Middle frontal gyrus (tissue), 1 donor: ENCODE results near the gene CEP170B.
"Not testable (repeated sequence)": the region's sequence is repeated elsewhere in the genome, so short reads cannot be mapped to it uniquely, and the experiment has no call there.

Experiments
- DNase-seq: peaks from one replicate; pipeline ENCODE4 v3.0.0-alpha.2; 2015; ENCODE audit warnings: low spot score; ENCODE audit errors: extremely low spot score

Gene CEP170B

DNA sequence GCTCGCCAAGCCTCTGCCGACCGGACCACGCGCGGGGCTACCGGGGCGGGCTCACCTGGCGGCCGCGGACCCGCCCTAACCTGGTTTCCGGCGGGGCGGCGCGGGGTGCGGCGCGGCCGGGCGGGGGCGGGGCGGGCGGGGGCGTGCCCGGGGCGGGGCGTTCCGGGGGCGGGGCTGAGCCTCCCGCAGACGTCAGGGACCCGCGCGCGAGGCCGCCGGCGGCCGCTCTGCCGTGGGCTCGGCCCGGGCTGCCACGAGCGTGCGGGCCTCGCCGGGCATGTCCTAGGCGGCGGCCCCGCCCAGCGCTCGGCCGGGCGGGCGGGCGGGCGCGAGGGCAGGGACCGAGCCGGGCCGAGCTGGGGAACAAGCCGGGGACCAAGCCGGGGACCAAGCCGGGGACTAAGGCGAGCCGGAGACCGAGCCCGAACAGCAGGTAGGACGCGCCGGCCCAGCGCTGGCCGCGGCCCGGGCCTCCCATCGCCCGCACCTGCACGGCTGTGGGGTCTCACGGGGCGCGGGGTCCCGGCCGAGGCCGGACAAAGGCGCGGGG is at the start of gene CEP170B:
CEP170B (plus strand) TSS at position 188 of the 550 bp plus-strand sequence. CDS start 3,183 bp downstream, outside the sequence.
- DNase-seq = no peak

DNA sequence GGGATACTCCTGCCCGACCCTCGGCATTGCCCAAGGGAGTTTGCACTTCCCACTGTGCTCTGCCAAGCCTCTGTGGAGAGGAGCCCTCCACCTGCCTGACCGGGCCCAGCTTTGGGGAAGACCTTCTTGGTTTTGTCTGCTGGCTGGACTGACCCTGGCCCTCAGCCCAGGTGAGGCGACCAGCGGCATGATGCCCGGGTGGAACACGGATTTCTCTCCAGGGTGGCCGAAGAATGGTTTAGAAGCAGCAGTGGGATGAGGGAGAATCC is 48.5 kb upstream of the CEP170B start:
- DNase-seq = no peak

DNA sequence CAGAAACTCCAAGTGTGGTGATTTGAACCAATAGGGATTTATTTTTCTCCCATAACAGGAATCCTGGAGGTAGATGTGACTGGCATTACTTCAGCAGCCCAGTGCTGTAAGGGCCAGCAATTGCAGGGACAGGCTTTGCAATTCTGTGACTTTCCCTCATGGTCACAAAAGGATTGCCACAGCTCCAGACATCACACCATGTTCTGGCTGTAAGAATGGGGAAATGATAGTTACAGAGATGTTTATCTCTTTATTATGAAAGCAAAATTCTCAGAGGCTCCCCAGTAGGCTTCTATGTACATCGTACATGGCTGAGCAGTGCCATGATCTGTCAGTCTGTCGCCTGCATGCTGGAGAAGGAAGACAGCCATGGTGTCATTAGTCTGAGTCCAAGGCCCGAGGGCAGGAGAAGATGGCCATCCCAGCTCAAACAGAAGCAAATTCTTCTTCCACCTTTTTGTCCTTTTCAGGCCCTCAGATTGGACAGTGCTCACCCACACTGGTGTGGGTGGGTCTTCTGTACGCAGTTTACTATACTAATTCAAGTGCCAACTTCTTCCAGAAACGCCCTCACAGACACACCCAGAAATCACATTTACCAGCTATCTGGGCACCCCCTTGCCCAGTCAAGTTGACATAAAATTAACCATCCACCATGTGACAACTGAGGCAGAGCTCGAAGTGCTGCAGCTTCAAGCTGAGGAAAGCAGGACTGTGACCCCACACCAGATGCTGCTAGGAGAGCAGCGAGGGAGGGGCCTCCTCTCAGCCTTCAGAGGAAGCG is 46.9 kb upstream of the CEP170B start:
- DNase-seq = no peak

DNA sequence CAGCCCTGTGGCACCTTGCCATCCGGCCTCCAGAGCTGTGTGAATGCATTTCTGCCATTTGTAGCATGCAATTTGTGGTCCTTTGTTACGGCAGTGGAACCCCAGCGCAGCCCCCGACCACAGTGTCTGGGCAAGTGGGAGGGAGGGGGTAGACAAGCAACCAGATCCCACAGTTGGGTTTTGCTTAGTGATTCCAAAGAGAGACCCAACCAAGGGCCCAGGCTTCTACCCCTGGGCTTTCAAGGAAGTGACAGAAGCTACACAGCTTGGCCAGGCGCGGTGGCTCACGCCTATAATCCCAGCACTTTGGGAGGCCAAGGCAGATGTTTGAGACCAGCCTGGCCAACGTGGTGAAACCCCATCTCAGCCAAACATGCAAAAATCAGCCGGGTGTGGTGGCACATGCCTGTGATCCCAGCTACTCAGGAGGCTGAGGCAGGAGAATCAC is 46.3 kb upstream of the CEP170B start:
- DNase-seq = no peak

GRCh38 chr14:104819361-104819781 is 45.7 kb upstream of the CEP170B start:
- no peak for DNase-seq

DNA sequence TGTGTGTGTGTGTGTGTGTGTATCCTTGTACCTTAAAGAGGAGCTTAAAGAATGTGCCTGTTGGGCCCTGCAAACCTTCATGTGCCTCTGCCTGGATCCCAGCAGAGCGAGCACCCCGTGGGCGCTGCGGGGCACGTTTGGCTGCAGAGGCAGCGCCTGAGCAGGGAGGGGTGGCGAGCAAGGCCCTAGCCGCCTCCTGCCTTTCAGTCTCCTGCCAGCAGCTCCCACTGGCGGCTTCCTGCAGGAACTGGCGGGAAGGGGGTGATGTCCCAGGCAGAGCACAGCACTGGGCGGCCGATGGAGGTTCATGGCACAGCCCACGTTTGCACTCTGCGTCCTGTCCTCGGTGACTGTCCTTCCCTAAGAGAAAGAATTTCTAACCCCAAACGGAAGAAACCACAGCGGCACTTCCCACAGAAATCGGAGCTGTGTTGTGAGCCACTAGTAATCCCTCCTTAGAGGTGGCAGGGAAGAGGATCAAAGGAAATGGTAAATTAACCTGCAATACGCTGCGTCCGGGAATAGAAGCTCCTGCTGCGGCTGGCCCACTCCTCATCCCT is 44.3 kb upstream of the CEP170B start:
- no peak for DNase-seq

DNA sequence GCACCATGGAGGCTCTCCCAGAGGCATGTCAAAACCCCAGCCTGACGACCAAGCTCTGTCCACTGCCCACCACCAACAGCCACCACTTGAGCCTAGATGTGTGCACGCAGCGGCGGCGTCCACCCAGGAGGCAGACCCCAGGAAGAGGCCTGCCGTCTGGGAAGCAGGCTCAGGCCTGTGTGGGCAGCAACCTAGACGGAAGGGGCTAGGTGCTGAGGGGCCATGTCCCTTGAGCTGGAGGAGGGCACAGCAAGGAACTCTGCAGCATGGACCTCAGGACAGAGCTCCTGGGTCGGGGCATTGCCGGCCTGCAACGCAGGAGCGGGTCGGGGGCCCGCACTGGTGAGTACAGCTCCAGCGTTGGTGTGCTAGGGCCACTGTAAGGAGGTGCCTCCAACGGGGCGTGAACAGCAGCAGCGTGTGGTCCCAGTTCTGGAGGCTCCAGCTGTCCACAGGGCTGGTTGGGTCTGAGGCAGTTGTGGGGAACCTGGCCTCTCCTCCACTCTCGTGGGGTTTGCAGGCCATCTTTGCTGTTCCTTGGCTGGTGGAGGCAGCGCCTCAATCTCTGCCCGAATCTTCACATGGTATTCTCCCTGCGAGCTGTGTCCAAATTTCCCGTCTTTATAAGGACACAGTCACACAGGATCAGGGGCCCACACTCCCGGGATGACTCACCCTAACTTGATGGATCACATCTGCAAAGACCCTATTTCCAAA is 43.7 kb upstream of the CEP170B start:
- DNase-seq = no peak

DNA sequence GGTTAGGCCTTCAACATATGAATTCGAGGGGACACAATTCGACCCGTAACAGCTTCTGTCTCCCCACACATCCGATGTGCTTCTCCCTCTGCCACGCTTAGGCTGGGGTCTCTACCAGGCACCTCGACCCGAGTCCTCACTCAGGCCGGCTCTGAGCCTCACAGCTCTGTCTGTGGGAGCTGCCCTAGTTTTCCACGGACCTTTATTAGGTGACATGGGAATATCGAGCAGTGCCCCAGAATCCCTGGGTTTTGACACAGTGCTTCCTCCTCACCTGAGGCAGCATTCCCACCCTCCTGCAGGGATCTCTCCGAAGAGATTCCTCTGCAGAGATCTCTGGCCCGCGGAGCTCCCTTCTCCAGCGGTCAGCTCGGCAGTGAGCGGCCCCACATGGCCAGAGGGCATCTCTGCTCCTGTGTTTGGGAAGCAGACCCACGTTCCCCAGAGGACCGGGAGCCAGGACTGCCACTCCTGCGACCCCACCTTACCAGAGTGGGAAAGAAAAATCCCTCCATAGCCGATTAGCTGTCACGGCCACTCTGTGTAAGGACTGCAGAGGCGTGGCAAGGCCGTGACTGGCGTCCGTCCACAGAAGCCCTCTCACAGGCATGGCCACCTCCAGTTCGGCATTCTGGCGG is 43.0 kb upstream of the CEP170B start:
- no peak for DNase-seq

DNA sequence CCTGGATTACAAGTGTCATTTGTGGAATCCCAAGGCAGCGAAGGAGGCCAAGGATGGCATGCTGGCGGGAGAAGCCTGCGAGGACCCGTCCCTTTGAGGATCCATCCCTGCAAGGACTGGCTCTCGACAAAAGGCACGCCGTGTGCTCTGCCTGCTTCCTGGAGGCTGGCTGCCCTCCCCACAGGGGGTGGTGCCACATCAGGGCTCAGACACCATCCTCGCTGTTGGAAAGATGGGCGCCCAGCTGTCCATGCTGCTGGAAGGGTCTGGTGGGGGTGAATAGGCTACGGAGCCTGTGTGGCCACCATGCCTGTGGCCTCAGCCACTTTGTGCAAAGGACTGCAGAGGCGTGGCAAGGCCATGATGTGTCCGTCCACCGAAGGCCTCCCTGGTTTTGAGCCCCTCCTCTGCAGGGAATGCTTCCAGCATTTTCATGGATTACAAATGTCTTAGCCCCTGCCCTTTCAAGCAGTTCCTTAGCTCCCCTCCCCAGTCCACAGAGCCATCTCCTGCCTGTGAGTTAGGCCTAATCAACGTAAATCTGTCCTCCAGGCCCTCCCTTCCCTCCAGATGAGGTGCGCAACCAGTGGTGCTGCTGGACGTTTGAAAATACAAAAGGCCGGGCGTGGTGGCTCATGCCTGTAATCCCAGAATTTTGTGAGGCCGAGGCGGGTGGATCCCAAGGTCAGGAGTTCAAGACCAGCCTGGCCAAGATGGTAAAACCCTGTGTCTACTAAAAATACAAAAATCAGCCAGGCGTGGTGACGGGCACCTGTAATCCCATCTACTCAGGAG is 42.0 kb upstream of the CEP170B start:
- no peak for DNase-seq

- DNase-seq = no peak
Measured at GRCh38 chr14:104824353-104824997, 40.6 kb upstream of the CEP170B start.

GRCh38 chr14:104826189-104826860 is 38.7 kb upstream of the CEP170B start:
- peak; percentile 80 for DNase-seq

DNA sequence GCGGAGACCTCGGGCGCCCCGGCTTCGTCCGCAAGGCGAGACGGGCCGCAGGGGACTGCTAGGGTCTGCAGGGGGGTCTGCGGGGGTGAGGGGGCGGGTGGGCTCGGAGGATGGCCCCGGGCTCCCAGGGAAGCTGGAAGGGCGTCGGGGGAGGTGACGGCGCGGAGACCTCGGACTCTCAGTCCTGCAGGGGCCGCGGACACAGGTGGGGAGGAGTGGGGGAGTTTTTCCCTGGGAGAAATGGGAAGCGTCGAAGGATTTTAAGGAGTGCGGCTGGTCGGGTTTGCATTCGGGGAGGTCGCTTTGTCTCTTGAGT is 38.2 kb upstream of the CEP170B start:
- no peak for DNase-seq

- DNase-seq = no peak
Measured at GRCh38 chr14:104827177-104828055, 37.7 kb upstream of the CEP170B start.

- no peak for DNase-seq
Measured at GRCh38 chr14:104830781-104831180, 34.3 kb upstream of the CEP170B start.

DNA sequence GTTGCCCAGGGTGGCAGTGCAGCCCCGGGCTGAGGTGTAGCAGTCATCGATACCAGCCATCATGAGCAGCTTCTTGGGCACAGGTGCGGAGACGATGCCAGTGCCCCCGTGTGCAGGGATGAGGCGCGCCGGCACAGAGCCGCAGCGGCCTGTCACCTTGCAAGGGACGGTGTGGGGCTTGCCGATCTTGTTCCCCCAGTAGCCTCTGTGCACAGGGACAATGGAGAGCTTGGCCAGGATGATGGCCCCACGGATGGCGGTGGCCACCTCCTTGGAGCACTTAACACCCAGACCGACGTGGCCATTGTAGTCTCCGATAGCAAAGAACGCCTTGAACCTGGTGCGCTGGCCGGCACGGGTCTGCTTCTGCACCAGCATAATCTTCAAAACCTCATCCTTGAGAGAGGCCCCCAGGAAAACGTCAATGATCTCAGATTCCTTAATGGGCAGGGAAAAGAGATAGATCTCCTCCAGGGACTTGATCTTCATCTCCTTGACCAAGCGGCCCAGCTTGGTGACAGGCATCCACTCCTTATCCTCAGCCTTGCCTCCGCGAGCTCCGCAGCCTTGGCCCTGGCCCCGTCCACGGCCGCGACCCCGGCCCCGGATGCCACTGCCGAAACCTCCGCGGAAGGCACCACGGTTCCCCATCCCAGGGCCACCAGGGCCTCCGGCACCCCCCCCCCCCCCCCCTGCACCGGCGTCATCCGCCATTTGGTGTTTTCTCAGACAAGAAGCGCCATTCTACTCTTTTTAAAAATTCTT is 28.7 kb upstream of the CEP170B start:
- DNase-seq = not testable (repeated sequence)

DNA sequence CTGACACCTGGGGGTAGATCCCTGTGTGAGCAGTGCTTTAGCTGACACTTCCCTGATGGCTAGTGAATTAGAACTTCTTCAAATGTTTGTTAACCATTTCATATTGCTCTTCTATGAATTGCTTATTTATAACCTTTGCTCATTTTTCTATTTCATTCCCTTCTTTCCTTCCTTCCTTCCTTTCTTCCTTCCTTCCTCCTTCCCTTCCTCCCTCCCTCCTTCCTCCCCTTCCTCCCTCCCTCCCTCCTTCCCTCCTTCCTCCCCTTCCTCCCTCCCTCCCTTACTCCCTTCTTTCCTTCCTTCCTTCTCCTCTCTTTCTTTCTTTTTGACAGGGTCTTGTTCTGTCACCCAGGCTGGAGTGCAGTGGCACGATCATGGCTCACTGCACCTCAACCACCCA is 23.3 kb upstream of the CEP170B start:
- no peak for DNase-seq

DNA sequence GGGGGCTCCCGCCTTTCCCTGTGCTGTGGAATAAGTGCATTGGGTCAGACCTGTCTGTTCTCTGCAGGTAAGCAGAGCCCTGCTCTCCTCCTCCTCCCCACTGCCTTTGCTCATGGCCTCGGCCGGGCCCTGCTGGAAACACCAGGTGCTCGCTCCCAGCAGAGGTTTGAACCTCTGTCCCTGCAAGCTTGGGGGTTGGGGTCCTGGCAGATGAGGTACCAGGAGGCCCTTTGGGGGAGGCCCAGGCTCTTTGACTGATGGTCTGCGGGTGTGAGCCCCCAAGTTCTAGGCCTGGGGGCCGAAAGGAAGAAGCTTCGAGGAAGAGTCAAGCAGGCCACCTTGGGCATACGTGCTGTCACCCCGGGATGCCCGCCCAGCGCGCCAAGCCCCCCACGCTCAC is 22.1 kb upstream of the CEP170B start:
- DNase-seq = no peak
